ENCODE measurements around the gene PSMC5. TPM values are rescaled to one million over a fixed set of nuclear protein-coding genes. Genes with fewer than 3 reads are reported as not detected.
"Not testable (repeated sequence)": the region's sequence is repeated elsewhere in the genome, so short reads cannot be mapped to it uniquely, and the experiment has no call there.

PSMC5 gene
- total RNA-seq, 4 donors from 2014 or later = 55.0 to 87.9 (median 80.7) TPM

GRCh38 chr17:63855185-63855584 lies 28.0 kb downstream of the PSMC5 start:
- Histone ChIP-seq H3K4me3 (no peak overlapping the region), H3K27ac (no peak overlapping the region), H3K4me1 (no peaks in the 10 kb centered on the region), H3K9me3 (no peaks in the 10 kb centered on the region), H3K36me3 (no peaks in the 10 kb centered on the region), H3K27me3 (no peaks in the 10 kb centered on the region)
- no peak for DNase-seq
- TF ChIP-seq POLR2A (IDR thresholded peaks at IDR 0.05) (no peak), CTCF (IDR thresholded peaks at IDR 0.05) (no peak)
- WGBS, 2 donors = 92% methylated on average over 6 of the region's 8 CpGs; no CpG with 5 or more reads in 1 of the 2 donors
- intact Hi-C loops (cut with DNase I) = no loop called here

GRCh38 chr17:63856425-63856824 lies 29.2 kb downstream of the PSMC5 start:
- 75 to 82% methylated on average over 7 to 8 of the region's 8 CpGs for WGBS, 2 donors
- H3K4me3 ChIP-seq; intact Hi-C loops (cut with DNase I); DNase-seq; H3K9me3 ChIP-seq; H3K27ac ChIP-seq; H3K27me3 ChIP-seq; H3K36me3 ChIP-seq; H3K4me1 ChIP-seq: not testable (repeated sequence)

GRCh38 chr17:63859257-63859656 lies 32.0 kb downstream of the PSMC5 start:
- Histone ChIP-seq H3K4me1 (no peaks in the 10 kb centered on the region), H3K27ac (no peak overlapping the region), H3K27me3 (no peaks in the 10 kb centered on the region), H3K9me3 (no peaks in the 10 kb centered on the region), H3K36me3 (no peaks in the 10 kb centered on the region), H3K4me3 (no peak overlapping the region)
- TF ChIP-seq POLR2A (IDR thresholded peaks at IDR 0.05) (no peak), CTCF (IDR thresholded peaks at IDR 0.05) (no peak)
- 71 to 75% methylated on average over 2 to 3 of the region's 3 CpGs for WGBS, 2 donors
- no peak for DNase-seq
- intact Hi-C loops (cut with DNase I) = no loop called here

- 69 to 74% methylated on average over 3 to 6 of the region's 7 CpGs for WGBS, 2 donors
- H3K4me3 ChIP-seq; H3K36me3 ChIP-seq; H3K27me3 ChIP-seq; H3K27ac ChIP-seq; DNase-seq; H3K4me1 ChIP-seq; H3K9me3 ChIP-seq; intact Hi-C loops (cut with DNase I): not testable (repeated sequence)
These were observed 39.4 kb downstream of the PSMC5 start for GRCh38 chr17:63866625-63867024.

GRCh38 chr17:63869491-63870291 lies 42.5 kb downstream of the PSMC5 start:
- H3K27me3 ChIP-seq; H3K4me1 ChIP-seq; DNase-seq; intact Hi-C loops (cut with DNase I); H3K9me3 ChIP-seq; H3K27ac ChIP-seq; H3K4me3 ChIP-seq; H3K36me3 ChIP-seq: not testable (repeated sequence)
- 37 to 52% methylated on average over 8 to 9 of the region's 9 CpGs for WGBS, 2 donors

GRCh38 chr17:63870292-63870665 lies 43.0 kb downstream of the PSMC5 start:
- H3K4me1 ChIP-seq; H3K27me3 ChIP-seq; H3K9me3 ChIP-seq; intact Hi-C loops (cut with DNase I); DNase-seq; H3K4me3 ChIP-seq; H3K36me3 ChIP-seq; H3K27ac ChIP-seq: not testable (repeated sequence)
- WGBS, 2 donors = 78 to 82% methylated on average over 4 of the region's 4 CpGs

- H3K9me3 ChIP-seq; intact Hi-C loops (cut with DNase I); H3K27ac ChIP-seq; H3K36me3 ChIP-seq; DNase-seq; H3K4me1 ChIP-seq; H3K4me3 ChIP-seq; H3K27me3 ChIP-seq: not testable (repeated sequence)
- 89% methylated on average over 11 to 13 of the region's 15 CpGs for WGBS, 2 donors
These were observed 44.6 kb downstream of the PSMC5 start for GRCh38 chr17:63871646-63872365.

- DNase-seq; H3K4me3 ChIP-seq; H3K9me3 ChIP-seq; H3K27me3 ChIP-seq; H3K36me3 ChIP-seq; intact Hi-C loops (cut with DNase I); H3K4me1 ChIP-seq; H3K27ac ChIP-seq: not testable (repeated sequence)
- no CpG with 5 or more reads among the region's 7 CpGs for WGBS, 2 donors
These were observed 46.3 kb downstream of the PSMC5 start, which contains the start of gene CSH2 for GRCh38 chr17:63873577-63873976. Gene CSH2, minus strand, starts transcription at chr17:63873677. Its CDS starts 63 bp downstream, at chr17:63873614.

- H3K27ac ChIP-seq; H3K4me1 ChIP-seq; DNase-seq; H3K4me3 ChIP-seq; intact Hi-C loops (cut with DNase I); H3K27me3 ChIP-seq; H3K9me3 ChIP-seq; H3K36me3 ChIP-seq: not testable (repeated sequence)
- no CpG with 5 or more reads among the region's 8 CpGs for WGBS, 2 donors
These were observed 46.9 kb downstream of the PSMC5 start for GRCh38 chr17:63874061-63874626.

GRCh38 chr17:63874693-63875092 lies 47.5 kb downstream of the PSMC5 start:
- H3K4me1 ChIP-seq; H3K27me3 ChIP-seq; H3K36me3 ChIP-seq; H3K9me3 ChIP-seq; intact Hi-C loops (cut with DNase I); DNase-seq; H3K4me3 ChIP-seq; H3K27ac ChIP-seq: not testable (repeated sequence)
- whole genome bisulfite sequencing, 2 donors = 67 to 81% methylated on average over 4 to 6 of the region's 6 CpGs

GRCh38 chr17:63878413-63878812 lies 51.2 kb downstream of the PSMC5 start:
- H3K9me3 ChIP-seq; H3K27ac ChIP-seq; H3K4me3 ChIP-seq; H3K36me3 ChIP-seq; intact Hi-C loops (cut with DNase I); H3K4me1 ChIP-seq; DNase-seq: not testable (repeated sequence)
- 80 to 81% methylated on average over 9 of the region's 9 CpGs for WGBS, 2 donors
- H3K27me3 ChIP-seq = peaks cover 0 to 16% (median 0%) of the 10 kb centered on the region in 4 donors
